NCI-H187 treated with DMSO at 0.1 percent for 48 hours (cell line): ENCODE results near the gene ERBIN.
"Not testable (repeated sequence)": the region's sequence is repeated elsewhere in the genome, so short reads cannot be mapped to it uniquely, and the experiment has no call there.

Experiments used
- DNase-seq: peaks from one replicate; lab custom pipeline; 2025; lab: John Stamatoyannopoulos, UW

The ERBIN gene

DNA sequence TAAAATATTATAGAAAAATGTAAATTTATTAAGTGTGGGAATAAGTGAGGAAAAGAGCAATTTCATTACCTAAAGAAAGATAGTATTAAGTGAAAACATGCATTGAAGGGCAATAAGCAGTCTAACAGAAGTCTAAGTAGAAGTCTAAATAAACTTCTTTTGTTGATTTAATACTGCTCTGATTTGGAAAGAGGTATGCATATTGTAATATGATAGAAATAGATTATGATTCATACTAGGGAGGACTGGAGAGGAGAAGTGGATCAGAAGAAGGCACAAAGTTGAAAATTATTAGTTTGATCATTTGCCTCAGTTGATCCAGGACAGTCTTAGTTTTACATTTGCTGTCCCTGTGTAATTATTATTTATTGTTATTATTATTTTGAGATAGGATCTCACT, 6.6 kb upstream of the ERBIN start:
- DNase-seq, result no peak

GRCh38 chr5:65923339-65923738, 3.0 kb upstream of the ERBIN start:
- DNase-seq, result no peak

- no peak for DNase-seq
Measured at GRCh38 chr5:65924366-65925043, 1.9 kb upstream of the ERBIN start.

DNA sequence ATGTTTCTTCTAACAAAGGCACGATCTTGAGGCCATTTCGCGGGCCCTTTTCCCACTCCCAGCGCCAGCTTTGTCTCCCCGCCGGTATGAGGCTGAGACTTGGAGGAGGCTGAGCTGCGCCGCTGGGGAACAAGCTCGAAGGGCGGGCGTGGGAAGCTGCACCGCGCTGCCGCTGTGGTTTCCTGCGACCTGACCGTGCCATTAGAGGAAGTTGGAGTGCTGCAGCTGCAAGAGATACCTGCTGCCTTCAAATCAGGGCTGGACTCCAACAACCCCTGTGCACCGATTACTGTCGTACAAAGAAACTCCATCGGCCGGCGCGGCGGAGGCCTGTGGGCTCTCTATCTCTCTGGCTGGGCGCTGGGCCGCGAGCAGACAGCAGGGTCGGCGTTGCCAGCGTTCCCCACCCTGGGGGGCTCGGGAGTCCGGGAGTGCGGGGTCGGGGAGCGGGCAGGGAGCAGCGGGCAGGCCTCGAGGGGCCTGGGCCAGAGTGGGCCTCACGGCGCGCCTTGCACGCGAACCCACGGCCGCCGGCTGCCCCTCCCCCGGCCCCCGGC, 1.3 kb upstream of the ERBIN start:
- DNase-seq, result no peak

GRCh38 chr5:65925601-65926275, 637 bp upstream of the ERBIN start:
- peak; percentile 63 for DNase-seq

DNA sequence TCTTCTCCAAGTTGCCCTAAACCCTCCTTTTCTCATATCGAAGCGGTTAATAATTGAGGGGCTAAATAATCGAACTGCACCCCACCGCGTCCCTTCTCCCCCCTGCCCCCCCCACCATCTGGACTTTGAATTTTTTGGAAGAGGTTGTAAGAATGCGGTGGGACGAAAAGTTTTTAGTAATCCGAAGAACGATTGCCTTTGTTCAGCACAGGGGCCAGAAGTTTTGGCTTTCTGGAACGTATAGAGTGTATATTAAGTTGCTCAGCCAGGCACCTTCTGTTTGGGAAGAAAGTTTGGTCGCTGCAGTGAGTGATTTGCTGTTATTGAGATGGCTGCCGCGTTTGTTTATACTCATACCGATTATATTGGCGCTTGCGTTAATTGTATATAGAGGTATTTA, 518 bp downstream of the ERBIN start:
- DNase-seq, result no peak

GRCh38 chr5:65927503-65928321, 1.3 kb downstream of the ERBIN start:
- no peak for DNase-seq

DNA sequence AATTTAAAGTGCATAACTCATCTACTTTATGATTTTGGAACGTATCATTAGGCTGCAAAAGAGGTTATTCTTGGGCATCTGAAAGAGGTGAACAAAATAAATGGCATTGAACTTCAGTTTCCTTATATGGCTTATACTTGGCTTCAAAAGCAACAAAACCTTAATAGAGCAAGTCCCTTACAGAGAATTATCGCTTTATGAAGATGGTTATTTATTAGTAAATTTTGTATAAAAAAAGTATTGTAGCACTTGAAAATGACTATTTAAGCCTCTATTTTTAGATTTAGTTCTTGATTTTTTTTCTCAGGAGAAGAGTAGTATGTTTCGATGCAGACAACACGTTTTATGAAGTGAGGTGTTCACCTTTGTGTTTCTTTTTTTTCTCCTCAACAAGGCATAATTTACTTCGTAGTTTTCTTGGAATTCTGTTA, 2.0 kb downstream of the ERBIN start:
- no peak for DNase-seq

- no peak for DNase-seq
Measured at GRCh38 chr5:65928860-65929259, 2.5 kb downstream of the ERBIN start.

GRCh38 chr5:65932676-65933075, 6.3 kb downstream of the ERBIN start:
- DNase-seq, result no peak

DNA sequence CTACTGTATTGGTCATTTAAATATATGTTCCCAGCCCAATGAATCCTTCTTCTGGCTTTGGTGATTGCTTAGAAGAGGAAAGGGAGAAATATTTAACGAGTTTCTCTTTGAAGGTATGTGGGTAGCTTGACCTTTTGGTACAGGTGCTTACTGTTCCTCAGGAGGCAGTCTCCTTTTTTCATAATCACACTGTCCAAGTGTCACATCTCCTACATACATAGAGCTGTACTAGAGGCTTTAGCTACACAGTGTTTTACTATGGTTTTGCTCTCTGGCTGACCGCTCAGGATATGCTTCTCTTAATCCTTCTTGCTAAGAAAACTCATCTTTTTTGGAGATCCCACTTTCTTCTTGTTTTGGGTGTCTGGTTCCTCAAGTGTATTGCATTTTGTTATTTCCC, 6.9 kb downstream of the ERBIN start:
- DNase-seq, result no peak

DNA sequence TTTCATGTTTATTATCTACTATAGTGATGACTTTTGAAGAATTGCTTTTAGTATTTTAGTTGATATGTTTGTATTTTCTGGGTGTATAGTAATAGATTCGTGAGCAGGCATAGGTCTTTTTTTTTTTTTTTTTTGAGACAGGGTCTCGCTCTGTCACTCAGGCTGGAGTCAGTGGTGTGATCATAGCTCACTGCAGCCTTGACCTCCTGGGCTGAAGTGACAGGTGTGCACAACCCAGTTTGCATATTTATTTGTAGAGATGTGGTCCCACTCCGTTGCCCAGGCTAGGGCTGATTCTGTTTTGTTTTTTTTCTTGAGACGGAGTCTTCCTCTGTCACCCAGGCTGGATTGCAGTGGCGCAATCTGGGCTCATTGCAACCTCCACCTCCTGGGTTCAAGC, 11.9 kb downstream of the ERBIN start:
- no peak for DNase-seq

DNA sequence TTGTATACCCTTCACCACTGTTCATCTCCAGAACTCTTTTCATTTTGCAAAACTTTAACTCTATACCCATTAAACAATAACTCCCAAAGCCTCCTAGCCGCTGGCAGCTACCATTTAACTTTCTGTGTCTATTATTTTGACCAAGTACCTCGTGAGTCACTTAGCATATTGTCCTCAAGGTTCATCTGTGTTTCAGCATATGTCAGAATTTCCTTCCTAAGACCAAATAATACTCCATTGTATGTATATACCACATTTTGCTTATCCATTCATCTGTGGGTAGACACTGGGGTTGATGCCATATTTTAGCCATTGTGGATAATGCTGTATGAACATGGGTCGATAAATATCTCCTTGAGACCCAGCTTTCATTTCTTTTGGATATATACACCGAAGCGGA, 17.4 kb downstream of the ERBIN start:
- no peak for DNase-seq

GRCh38 chr5:65946198-65946745, 19.9 kb downstream of the ERBIN start:
- DNase-seq, result no peak

GRCh38 chr5:65948115-65948747, 21.9 kb downstream of the ERBIN start:
- DNase-seq, result no peak

- no peak for DNase-seq
Measured at GRCh38 chr5:65951330-65951729, 25.0 kb downstream of the ERBIN start.

GRCh38 chr5:65952259-65952658, 25.9 kb downstream of the ERBIN start:
- DNase-seq, result no peak

DNA sequence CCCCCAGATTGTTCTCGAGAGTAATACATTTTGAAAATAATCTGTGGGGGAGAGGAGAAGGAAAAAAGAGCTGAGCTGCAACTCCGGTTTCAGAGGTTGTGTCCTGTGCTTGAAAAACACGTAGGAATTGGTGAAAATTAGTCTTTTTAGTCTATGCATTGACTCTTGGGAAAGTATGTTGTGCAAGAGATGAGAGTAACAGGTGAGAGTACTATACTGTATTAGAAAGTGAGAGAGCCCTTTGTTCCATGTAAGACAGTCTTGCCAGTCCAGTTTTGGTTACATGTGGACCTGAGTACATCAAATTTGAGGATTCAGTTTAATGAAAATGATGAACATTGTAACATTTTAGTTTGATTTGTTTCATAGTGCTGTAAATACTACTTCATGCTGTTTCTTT, 27.8 kb downstream of the ERBIN start:
- no peak for DNase-seq

DNA sequence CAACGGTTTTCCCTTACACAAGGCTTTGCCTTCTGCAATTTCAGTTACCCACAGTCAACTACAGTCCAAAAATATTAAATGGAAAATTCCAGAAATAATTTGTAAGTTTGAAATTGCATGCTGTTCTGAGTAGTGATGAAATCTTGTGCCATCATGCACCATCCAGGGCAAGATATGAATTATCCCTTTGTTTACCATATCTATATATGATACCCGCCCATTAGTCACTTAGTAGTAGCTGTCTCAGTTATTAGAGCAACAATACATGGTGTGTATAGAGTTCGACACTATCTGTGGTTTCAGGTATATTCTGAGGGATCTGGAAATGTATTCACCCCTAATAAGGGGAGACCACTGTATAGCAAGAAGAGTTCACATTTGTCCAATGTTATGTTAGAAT, 29.4 kb downstream of the ERBIN start:
- DNase-seq, result no peak

- DNase-seq, result not testable (repeated sequence)
Measured at GRCh38 chr5:65957703-65958102, 31.3 kb downstream of the ERBIN start.

- DNase-seq, result no peak
Measured at GRCh38 chr5:65961633-65962032, 35.3 kb downstream of the ERBIN start.
